ENCODE data around the gene ALPP.
"Not testable (repeated sequence)": the region's sequence is repeated elsewhere in the genome, so short reads cannot be mapped to it uniquely, and the experiment has no call there.

Gene ALPP

DNA sequence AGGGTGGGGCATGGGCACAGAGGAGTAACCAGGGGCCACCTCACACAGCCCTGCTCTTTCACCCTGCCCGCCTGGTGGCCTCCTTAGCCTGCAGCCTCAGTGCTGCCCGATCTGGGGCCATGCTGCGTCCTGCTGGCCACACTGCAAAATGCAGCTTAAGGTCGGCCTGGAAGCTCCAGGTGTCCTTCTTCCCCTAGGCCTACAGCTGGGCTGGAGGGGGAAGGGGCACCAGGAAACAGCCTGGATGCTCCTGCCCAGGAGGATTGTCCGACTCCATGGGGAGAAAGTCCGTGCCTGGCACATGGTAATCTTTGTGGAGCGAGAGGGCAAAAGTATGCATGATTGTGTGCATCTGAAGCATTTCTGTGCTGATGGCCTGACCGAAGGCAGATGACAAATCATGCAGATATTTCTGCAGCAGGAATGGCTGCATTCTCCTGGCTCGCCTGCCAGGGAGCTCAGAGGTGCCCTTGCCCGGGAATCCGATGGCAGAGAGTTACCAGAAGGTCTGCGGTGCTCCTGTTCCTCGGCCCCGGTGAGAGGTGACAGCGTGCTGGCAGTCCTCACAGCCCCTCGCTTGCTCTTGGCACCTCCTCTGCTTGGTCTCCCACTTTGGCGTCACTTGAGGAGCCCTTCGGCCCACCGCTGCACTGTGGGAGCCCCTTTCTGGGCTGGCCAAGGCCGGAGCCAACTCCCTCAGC is 12.8 kb upstream of the ALPP start:
- TF ChIP-seq ZNF274 (IDR thresholded peaks at IDR 0.05; ENCODE audit: low read depth, low read length) = no peak
- H3K4me3 ChIP-seq (ENCODE audit: low read length) = no peak overlapping the region

GRCh38 chr2:232366461-232366860 is 12.1 kb upstream of the ALPP start:
- H3K4me3 ChIP-seq (ENCODE audit: low read length) = not testable (repeated sequence)

DNA sequence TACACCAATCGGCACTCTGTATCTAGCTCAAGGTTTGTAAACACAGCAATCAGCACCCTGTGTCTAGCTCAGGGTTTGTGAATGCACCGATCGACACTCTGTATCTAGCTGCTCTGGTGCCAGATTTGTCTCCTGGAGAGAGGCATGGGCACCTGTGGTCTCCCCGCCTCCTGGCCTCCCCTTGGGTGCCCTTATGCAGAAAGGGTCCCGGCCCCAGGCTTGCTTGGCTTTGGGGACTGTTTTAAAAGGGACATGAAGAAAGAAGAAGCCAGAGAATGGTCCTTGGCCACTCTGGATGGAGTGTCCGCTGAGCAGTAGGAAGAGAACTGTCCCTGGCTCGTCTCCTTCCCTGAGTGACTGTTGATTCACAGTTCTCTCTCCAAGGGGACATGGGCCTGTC is 11.5 kb upstream of the ALPP start:
- no peak overlapping the region for H3K4me3 ChIP-seq (ENCODE audit: low read length)
- TF ChIP-seq ZNF274 (IDR thresholded peaks at IDR 0.05; ENCODE audit: low read depth, low read length) = no peak

DNA sequence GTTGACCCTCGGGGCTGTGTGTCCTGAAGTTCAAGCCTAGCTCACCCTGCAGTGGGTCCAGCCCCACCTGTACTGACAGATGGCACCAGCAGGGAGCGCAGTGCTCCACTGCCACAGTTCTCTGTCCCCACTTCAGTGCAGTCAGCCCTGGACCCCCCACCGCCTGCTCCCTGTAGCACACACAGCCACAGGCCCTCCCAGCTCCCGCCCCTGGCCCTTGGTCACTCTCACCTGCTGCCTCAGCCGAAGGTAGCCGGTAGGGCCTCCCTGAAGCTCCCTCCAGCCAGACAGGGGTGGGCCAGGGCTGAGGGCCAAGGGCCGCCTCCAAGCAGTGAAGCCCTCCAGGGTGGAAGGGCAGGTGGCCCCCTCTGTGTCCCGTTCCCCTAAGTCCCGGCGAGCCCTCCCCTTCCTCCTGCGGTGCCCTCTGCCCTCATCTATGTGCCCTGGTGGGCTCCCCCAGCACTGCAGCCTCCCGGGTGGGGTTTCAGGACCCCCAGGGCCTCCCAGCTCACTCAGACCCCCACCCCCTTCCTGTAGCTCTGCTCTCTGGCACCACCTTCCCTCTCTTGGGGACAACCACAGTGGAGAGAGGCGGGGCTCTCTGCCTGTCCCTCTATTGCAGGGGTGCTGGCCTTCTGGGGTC is 10.8 kb upstream of the ALPP start:
- no peak overlapping the region for H3K4me3 ChIP-seq (ENCODE audit: low read length)
- no peak for TF ChIP-seq ZNF274 (IDR thresholded peaks at IDR 0.05; ENCODE audit: low read depth, low read length)

DNA sequence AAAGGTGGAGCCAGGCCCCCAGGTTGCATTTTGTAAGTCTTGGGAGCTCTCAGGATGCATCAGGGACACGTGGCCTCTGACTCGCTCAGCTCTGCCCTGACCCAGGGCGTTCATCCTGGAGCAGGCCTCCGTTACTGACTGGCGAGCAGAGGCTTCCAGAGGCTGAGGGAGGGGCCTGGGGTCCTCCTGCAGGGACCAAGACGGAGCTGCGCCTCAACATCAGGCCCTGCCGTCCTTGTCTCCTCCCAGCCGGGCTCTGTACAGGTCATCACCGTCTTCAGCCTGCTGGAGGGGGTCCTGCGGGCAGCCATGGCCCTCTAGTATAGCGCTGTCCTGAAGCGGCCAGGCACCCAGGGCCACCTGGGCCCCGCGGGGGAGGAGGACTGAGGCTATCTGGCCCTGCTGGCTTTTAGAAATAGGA is 10.2 kb upstream of the ALPP start:
- no peak overlapping the region for H3K4me3 ChIP-seq (ENCODE audit: low read length)
- TF ChIP-seq ZNF274 (IDR thresholded peaks at IDR 0.05; ENCODE audit: low read depth, low read length) = no peak

- H3K4me3 ChIP-seq (ENCODE audit: low read length) = no peak overlapping the region
- TF ChIP-seq ZNF274 (IDR thresholded peaks at IDR 0.05; ENCODE audit: low read depth, low read length) = no peak
Measured at GRCh38 chr2:232369126-232369951, 9.2 kb upstream of the ALPP start.

DNA sequence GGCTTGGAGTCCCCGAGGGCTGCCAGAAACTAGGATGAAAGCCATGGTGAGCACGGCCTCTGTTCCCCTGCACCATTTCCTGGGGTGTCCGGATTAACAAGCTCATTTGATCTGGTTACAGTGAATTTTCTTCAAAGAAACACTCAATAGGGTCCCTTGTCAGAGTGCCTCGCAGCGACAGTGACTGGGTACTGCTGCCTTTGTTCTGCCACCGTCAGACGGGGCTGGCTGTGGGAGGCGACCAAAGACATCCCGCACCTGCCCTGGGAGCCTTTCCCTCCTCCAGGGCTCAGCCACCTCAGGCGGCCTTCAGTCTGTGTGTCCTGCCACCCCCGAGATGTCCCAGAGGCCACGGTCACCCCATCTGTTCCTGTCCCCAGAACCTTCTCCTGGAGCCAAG is 8.5 kb upstream of the ALPP start:
- H3K4me3 ChIP-seq (ENCODE audit: low read length) = not testable (repeated sequence)

GRCh38 chr2:232372231-232373208 is 6.0 kb upstream of the ALPP start:
- no peak for TF ChIP-seq ZNF274 (IDR thresholded peaks at IDR 0.05; ENCODE audit: low read depth, low read length)
- no peak overlapping the region for H3K4me3 ChIP-seq (ENCODE audit: low read length)

DNA sequence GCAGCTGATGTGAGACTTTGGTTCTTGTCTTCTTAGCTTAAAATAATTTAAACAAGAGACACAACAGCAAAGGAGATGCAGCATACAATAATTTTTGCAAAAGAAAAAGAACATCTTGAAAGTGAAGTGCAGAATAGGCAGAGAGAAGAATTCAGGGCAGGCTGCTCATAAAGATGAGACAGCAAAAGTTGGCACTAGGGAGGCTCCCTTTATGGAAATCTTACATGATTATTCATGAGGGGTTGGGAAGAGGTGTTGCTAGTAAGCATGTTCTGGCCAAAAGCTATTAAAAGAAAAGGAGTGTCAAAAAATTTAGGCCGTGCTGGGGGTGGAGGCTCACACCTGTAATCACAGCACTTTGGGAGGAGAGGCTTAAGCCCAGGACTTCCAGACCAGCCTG is 4.2 kb upstream of the ALPP start:
- no peak for TF ChIP-seq ZNF274 (IDR thresholded peaks at IDR 0.05; ENCODE audit: low read depth, low read length)
- H3K4me3 ChIP-seq (ENCODE audit: low read length) = no peak overlapping the region

DNA sequence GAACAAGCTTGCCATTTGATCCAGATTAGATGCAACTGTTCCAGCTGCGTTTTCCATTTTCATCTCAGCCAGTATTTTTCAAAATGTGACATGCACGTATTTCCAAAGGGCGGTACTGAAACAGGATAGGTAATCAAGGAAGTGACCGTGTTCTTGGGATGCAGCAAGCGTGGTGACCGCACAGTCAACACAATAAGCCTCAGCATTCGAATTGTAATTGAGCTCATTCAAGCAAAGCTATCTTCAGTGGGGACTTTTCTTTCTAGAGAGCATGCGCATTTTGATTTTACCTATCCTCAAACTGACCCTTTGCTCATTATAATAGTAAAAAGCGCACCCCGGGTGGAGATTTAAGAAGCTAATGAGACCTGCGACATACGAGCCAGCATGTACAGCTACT is 3.4 kb upstream of the ALPP start:
- H3K4me3 ChIP-seq (ENCODE audit: low read length) = no peak overlapping the region
- TF ChIP-seq ZNF274 (IDR thresholded peaks at IDR 0.05; ENCODE audit: low read depth, low read length) = no peak

- no peak for TF ChIP-seq ZNF274 (IDR thresholded peaks at IDR 0.05; ENCODE audit: low read depth, low read length)
- no peak overlapping the region for H3K4me3 ChIP-seq (ENCODE audit: low read length)
Measured at GRCh38 chr2:232376260-232376659, 2.3 kb upstream of the ALPP start.

DNA sequence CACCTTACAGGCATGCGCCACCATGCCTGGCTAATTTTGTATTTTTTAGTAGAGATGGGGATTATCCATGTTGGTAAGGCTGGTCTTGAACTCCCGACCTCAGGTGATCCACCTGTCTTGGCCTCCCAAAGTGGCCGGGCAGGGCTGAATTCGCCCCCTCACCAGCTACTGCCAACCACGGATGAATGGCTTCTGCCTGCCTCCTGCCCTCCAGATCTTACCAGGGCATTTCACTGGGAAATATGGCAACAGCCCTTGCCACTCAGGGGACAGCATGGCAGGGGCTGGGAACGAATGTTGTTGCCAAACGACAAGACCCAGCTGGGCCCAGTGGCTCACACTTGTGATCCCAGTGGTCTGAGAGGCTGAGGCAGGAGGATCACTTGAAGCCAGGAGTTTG is 1.8 kb upstream of the ALPP start:
- no peak for TF ChIP-seq ZNF274 (IDR thresholded peaks at IDR 0.05; ENCODE audit: low read depth, low read length)

DNA sequence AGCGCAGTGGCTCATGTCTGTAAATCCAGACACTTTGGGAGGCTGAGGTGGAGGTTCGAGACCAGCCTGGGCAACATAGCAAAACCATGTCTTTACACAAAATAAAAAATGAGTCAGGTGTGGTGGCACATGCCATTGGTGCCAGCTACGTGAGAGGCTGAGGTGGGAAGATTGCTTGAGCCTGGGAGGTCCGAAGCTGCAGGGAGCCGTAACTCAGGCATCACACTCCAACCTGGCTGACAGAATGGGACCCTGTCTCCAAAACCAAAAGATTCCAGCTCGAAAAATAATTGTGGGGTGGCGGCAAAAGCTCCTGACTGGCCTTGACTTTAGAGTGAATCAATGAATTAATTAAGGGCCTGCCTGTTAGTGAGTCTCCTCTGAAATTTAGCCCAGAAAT is 1.2 kb upstream of the ALPP start:
- H3K4me3 ChIP-seq (ENCODE audit: low read length) = no peak overlapping the region
- TF ChIP-seq ZNF274 (IDR thresholded peaks at IDR 0.05; ENCODE audit: low read depth, low read length) = no peak

More for the DNA sequence above, 1.8 kb upstream of the ALPP start:
- H3K4me3 ChIP-seq (ENCODE audit: low read length) = no peak overlapping the region
